Measurements from ENCODE around the gene SYT1. TPM values are rescaled to one million over a fixed set of nuclear protein-coding genes. Genes with fewer than 3 reads are reported as not detected.

The SYT1 gene
- total RNA-seq, 2 donors from 2014 or later, result 1.0 to 22.7 TPM

- WGBS, 2 donors, result 71 to 74% methylated on average over 8 of the region's 8 CpGs
- ATAC-seq (no peak), DNase-seq (no peak)
- Histone ChIP-seq H3K4me1 (no peaks in the 10 kb centered on the region), H3K4me3 (no peak overlapping the region), H3K27me3 (no peaks in the 10 kb centered on the region), H3K9me3 (no peaks in the 10 kb centered on the region), H3K27ac (no peak overlapping the region), H3K36me3 (replicated peaks in 1 of 2; ENCODE audit: insufficient read depth in 1 of 2, low read depth in 2 of 2) (no peaks in the 10 kb centered on the region)
- intact Hi-C loops (cut with DNase I), result no loop called here
- TF ChIP-seq POLR2A (IDR thresholded peaks at IDR 0.05) (no peak), CTCF (IDR thresholded peaks at IDR 0.05) (no peak)
Measured at GRCh38 chr12:79086541-79087296, 222.1 kb downstream of the SYT1 start.

DNA sequence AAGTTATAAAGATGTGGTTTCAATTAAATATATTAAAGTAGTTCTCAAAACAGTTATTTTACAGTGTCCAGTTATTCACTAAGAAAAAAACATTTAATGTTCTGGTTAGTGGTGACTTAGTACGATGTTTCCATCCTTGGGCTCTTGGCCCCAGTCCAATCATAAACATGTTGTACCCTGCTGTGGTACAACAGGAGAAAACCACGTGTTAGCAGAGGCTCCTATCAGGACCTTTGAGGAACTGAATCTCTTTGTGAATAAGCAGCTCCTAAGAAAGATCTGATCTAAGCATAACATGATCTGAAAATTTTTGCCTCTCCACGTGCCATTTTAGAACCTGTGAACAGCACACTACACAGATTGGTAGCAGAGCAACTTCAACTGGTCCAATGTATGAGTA, 234.0 kb downstream of the SYT1 start:
- Histone ChIP-seq H3K36me3 (replicated peaks in 1 of 2; ENCODE audit: insufficient read depth in 1 of 2, low read depth in 2 of 2) (no peaks in the 10 kb centered on the region), H3K4me1 (no peaks in the 10 kb centered on the region), H3K27ac (no peak overlapping the region), H3K9me3 (no peaks in the 10 kb centered on the region), H3K4me3 (no peak overlapping the region), H3K27me3 (no peaks in the 10 kb centered on the region)
- ATAC-seq (no peak), DNase-seq (no peak)
- intact Hi-C loops (cut with DNase I), result no loop called here
- 45 to 47% methylated on average over 3 of the region's 3 CpGs for WGBS, 2 donors
- TF ChIP-seq POLR2A (IDR thresholded peaks at IDR 0.05) (no peak), CTCF (IDR thresholded peaks at IDR 0.05) (no peak)

DNA sequence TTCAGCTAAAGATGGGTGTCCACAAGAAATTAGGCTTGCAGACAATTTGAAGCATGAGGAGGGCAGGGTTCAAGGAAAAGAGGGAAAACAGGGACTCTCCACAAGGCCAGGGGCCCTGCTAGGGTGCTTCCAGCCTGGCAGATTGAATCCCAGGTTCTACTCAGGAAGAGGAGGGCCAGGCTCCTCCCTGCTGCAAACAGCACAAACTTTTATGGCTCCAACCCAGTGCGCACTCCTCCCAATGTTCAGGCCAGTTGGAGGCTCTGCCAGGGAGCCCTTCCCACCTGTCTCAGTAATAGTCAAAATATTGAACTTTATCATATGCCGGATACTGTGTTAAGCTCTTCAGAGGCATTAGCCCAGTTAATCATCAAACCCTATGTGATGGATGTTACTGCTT, 244.4 kb downstream of the SYT1 start:
- DNase-seq, result no peak
- Histone ChIP-seq H3K27me3 (no peaks in the 10 kb centered on the region), H3K4me1 (no peaks in the 10 kb centered on the region), H3K4me3 (no peak overlapping the region), H3K9me3 (no peaks in the 10 kb centered on the region), H3K27ac (no peak overlapping the region), H3K36me3 (replicated peaks in 1 of 2; ENCODE audit: insufficient read depth in 1 of 2, low read depth in 2 of 2) (no peaks in the 10 kb centered on the region)
- 65 to 75% methylated on average over 2 of the region's 2 CpGs for WGBS, 2 donors
- no peak for ATAC-seq
- no peak for TF ChIP-seq POLR2A (IDR thresholded peaks at IDR 0.05)
- no peak for TF ChIP-seq CTCF (IDR thresholded peaks at IDR 0.05)
- intact Hi-C loops (cut with DNase I), result no loop called here

GRCh38 chr12:79114896-79115295, 250.3 kb downstream of the SYT1 start:
- TF ChIP-seq POLR2A (IDR thresholded peaks at IDR 0.05) (no peak), CTCF (IDR thresholded peaks at IDR 0.05) (no peak)
- intact Hi-C loops (cut with DNase I), result no loop called here
- Histone ChIP-seq H3K27me3 (no peaks in the 10 kb centered on the region), H3K9me3 (no peaks in the 10 kb centered on the region), H3K36me3 (replicated peaks in 1 of 2; ENCODE audit: insufficient read depth in 1 of 2, low read depth in 2 of 2) (no peaks in the 10 kb centered on the region), H3K27ac (no peak overlapping the region), H3K4me3 (no peak overlapping the region), H3K4me1 (no peaks in the 10 kb centered on the region)
- DNase-seq, result no peak
- ATAC-seq, result no peak

DNA sequence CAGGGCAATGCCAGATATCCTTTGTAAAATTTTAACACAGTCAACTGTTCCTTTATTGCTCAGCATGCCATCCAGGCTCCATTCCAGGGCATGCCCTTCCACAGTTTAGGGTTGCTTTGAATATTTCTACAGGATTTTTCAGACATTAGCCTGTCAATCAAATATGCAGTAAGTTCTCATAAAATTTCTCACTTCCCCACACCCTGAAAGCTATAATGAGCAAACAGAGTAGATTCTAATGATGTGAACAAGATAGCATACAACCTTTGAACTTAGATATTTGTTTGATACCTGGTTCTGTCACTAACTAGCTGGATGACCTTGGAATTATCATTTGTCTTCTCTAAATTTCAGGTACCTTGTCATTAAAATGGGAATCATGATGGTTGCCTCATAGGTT, 251.2 kb downstream of the SYT1 start:
- Histone ChIP-seq H3K27ac (no peak overlapping the region), H3K27me3 (no peaks in the 10 kb centered on the region), H3K36me3 (replicated peaks in 1 of 2; ENCODE audit: insufficient read depth in 1 of 2, low read depth in 2 of 2) (no peaks in the 10 kb centered on the region), H3K4me3 (no peak overlapping the region), H3K9me3 (no peaks in the 10 kb centered on the region), H3K4me1 (no peaks in the 10 kb centered on the region)
- TF ChIP-seq POLR2A (IDR thresholded peaks at IDR 0.05) (no peak), CTCF (IDR thresholded peaks at IDR 0.05) (no peak)
- ATAC-seq (no peak), DNase-seq (no peak)
- intact Hi-C loops (cut with DNase I), result no loop called here
